Hepatic stellate cell (primary cell): ENCODE data around the gene MRGPRF.

Source experiments
- DNase-seq: peaks from one replicate; pipeline ENCODE4 v3.0.0; 2011; ENCODE audit warnings: low spot score

MRGPRF gene

GRCh38 chr11:69013009-69013951 lies at the start of gene MRGPRF:
TSS of gene MRGPRF (minus strand) at chr11:69013246. CDS start at chr11:69009901, 3,345 bp downstream.
- peak; percentile 93 for DNase-seq

- no peak for DNase-seq
Observed at GRCh38 chr11:69062169-69062855, 49.3 kb upstream of the MRGPRF start.

- DNase-seq = no peak
Observed at GRCh38 chr11:69061713-69062053, 48.6 kb upstream of the MRGPRF start.

GRCh38 chr11:69060806-69061712 lies 48.0 kb upstream of the MRGPRF start:
- DNase-seq = no peak

- DNase-seq = no peak
Observed at GRCh38 chr11:69059985-69060384, 46.9 kb upstream of the MRGPRF start.

GRCh38 chr11:69059429-69059828 lies 46.4 kb upstream of the MRGPRF start:
- no peak for DNase-seq

- no peak for DNase-seq
Observed at GRCh38 chr11:69058511-69059270, 45.6 kb upstream of the MRGPRF start.

GRCh38 chr11:69057801-69058200 lies 44.8 kb upstream of the MRGPRF start:
- DNase-seq = no peak

GRCh38 chr11:69057236-69057635 lies 44.2 kb upstream of the MRGPRF start:
- no peak for DNase-seq

- DNase-seq = no peak
Observed at GRCh38 chr11:69055598-69056516, 42.8 kb upstream of the MRGPRF start.

GRCh38 chr11:69055212-69055586 lies 42.2 kb upstream of the MRGPRF start:
- no peak for DNase-seq

GRCh38 chr11:69054397-69055211 lies 41.6 kb upstream of the MRGPRF start:
- DNase-seq = no peak

- no peak for DNase-seq
Observed at GRCh38 chr11:69053546-69054396, 40.7 kb upstream of the MRGPRF start.

GRCh38 chr11:69053169-69053477 lies 40.1 kb upstream of the MRGPRF start:
- no peak for DNase-seq

GRCh38 chr11:69052343-69053168 lies 39.5 kb upstream of the MRGPRF start:
- no peak for DNase-seq

GRCh38 chr11:69051381-69052342 lies 38.6 kb upstream of the MRGPRF start:
- DNase-seq = no peak
